ENCODE measurements around the gene ERN2.

The ERN2 gene

DNA sequence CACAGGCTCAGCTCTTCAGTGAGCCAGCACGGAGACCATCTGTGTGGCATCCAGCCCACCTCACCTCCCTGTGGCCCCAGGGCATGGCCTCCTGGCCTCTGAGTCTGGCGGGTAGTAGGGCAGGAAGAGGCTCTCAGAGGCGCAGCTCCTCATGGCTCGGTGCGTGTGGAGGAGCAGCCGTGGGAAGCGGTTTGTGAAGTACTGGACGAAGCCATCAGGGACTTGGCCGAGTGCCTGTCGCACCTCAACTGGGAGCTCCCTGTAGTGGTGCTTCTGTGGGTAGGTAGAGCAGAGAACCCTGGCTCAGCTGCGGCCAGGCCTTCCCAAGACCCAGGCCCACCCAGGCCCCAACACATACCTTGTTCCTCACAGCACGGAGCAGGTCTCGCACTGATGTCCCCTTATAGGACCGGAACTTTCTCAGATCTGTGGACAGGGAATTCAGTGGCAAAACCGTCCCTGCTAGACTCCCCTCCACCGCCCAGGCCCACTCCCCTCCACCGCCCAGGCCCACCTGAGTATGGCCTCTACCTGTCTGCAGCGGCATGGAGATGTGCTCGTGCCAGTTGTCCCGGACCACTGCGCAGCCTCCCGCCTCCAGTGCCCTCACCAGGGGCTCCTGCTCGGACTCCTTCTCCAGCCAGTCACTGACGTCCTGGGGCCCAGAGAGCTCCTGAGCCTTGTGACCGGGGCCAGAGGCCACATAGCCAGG is 22.1 kb downstream of the ERN2 start:
- intact Hi-C loops (cut with DNase I): no loop called here
- no peak for DNase-seq

DNA sequence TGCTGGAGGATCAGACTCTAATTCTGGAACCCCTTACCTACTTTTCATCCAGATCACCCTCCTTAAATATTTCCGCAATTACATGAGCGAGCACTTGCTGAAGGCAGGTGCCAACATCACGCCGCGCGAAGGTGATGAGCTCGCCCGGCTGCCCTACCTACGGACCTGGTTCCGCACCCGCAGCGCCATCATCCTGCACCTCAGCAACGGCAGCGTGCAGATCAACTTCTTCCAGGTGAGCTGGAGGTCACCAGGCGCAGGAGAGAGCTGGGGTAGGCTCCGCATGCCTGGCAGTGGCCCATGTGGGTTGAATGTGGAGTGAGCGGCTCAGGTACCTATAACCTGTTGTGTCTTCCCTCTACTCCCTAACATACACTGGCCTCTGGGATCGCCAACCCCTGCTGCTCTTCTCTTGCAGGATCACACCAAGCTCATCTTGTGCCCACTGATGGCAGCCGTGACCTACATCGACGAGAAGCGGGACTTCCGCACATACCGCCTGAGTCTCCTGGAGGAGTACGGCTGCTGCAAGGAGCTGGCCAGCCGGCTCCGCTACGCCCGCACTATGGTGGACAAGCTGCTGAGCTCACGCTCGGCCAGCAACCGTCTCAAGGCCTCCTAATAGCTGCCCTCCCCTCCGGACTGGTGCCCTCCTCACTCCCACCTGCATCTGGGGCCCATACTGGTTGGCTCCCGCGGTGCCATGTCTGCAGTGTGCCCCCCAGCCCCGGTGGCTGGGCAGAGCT is 23.4 kb downstream of the ERN2 start:
- no peak for DNase-seq
- intact Hi-C loops (cut with DNase I): no loop called here

DNA sequence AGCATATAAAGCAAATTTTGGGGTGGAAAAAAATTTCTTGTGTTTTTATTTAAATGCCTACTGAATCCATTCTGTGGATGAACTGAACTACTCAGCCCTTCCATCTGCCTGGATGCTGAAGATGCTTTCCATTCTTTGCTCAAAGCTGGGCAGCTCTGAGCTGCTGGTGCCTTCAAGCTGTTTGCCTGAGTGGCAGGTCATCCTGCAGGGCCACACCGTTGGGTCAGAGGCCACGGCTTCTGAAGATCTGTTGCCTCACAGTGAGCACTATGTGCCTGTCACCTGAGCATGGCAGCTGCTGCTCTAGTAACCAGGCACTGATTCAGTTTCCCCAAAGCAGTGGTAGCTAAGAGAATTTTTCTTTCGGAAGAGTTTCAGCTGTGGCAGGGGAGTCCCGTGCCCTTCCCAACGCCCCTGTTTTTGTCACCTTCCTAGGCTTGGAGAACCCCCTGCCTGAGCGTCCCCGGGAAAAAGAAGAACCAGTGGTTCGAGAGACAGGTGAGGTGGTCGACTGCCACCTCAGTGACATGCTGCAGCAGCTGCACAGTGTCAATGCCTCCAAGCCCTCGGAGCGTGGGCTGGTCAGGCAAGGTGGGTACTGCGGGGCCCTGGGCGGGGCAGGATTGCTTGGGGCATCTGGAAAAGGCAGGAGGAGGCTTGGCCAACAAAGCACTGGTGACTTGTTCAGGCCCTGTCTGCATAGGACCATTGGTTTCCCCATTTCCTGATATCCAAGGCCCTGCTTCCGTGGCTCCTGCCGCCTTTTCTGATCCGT is 25.8 kb downstream of the ERN2 start:
- intact Hi-C loops (cut with DNase I): no loop called here
- no peak for DNase-seq

DNA sequence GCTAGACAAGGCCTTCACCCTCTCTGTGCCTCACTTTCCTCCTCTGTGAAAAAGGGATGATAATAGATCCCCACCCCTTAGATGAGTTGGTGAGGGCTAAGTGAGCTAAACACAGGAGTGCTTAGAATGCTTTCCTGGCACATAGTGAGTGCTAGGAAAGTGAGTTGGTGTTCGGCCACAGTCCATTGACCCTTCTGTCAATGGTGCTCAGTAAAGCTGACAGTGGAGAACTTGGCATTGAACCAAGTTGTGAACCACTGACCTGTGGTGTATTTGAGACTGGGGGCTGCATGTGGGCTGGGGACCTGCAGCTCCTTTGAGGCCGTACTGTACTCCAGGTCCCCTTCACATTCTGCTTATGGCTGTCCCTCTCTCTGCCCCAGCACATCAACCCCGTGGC is 29.5 kb downstream of the ERN2 start:
- intact Hi-C loops (cut with DNase I): no loop called here
- no peak for DNase-seq

DNA sequence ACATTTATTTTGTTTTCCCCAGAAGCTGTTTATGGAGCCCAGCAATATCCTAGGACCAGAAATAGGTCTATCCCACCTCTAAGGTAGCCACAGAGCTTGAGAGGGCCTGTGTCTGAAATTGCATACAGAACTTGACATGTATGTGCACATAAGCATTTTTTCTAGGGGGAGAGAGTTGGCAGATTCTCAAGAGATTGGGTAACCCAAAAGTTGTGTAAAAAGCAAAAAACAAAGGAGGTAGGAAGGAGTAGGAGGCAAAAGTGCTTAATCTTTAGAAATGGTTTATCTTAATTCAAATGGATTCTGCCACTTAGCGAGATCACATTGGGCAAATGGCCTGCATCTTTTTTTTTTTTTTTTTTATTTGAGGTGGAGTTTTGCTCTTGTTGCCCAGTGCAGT is 30.8 kb downstream of the ERN2 start:
- no peak for DNase-seq
- intact Hi-C loops (cut with DNase I): no loop called here

DNA sequence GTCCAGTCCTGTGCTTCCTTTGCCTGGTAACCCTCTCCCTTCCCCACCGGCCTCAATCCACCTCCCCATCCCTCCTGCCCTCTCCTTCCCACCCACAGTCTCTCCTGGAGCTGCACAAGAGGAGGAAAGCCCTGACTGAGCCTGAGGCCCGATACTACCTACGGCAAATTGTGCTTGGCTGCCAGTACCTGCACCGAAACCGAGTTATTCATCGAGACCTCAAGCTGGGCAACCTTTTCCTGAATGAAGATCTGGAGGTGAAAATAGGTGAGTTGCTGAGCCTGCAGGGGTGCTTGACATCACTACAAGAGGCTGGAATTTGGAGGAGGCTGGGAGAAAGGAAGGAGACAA is 33.1 kb downstream of the ERN2 start:
- intact Hi-C loops (cut with DNase I): no loop called here
- peak in 1 of 10 donors; percentile 69 for DNase-seq

DNA sequence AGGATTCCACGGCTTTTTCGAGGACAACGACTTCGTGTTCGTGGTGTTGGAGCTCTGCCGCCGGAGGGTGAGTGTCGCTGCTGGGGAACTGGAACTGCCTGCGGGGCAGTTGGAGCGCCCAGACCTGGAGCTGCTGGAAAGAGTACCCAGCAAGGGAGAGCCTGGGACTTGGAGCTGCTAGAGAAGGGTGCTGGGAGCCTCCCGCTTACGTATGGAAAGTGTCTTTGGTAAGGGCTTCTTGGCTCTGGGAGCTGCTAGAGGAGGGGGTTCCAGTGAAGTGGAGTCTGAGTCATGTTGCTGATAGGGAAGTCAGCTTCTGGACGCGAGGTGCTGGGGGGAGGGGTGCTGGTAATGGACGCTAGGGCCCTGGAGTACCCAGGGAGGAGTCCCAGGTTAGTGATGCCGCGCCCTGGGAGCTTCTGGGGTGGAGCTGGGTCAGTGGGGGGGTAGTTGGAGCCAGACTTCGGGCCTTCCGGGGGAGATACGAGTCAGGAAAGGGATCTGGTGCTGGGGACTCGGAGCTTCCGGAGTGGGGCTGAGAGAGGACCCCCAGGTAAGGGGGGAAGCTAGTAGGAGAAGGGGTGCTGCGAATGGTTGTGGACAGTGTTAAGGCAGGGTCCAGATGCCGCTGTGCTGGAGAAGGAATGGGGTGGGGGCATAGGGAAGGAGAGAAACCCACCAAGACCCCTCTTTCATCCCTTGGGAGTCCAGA is 33.6 kb downstream of the ERN2 start:
- intact Hi-C loops (cut with DNase I): no loop called here
- DNase-seq: peak in 1 of 10 donors; percentile 60

DNA sequence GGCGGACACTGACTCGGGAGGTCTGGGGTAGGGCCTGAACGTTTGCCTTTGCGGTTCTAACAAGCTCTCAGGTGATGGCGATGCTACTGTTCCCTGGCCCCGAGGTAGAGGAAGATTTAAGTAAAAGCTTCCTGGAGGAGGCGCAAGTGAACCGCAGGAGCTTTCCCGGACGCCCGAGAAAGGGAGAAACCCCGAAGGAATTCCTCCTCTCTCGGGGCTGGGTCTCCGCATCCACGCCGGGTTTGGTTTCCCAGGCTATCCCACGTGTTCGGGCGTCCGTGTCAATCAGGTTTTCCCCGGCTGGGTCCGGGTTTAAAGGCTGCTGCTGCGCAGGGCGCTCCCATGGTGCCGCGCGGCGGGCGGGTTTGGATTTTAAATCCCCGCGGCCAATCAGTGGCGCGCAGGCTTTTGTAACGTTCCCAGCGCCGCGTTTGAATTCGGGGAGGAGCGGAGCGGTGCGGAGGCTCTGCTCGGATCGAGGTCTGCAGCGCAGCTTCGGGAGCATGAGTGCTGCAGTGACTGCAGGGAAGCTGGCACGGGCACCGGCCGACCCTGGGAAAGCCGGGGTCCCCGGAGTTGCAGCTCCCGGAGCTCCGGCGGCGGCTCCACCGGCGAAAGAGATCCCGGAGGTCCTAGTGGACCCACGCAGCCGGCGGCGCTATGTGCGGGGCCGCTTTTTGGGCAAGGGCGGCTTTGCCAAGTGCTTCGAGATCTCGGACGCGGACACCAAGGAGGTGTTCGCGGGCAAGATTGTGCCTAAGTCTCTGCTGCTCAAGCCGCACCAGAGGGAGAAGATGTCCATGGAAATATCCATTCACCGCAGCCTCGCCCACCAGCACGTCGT is 34.4 kb downstream of the ERN2 start, which contains the start of gene PLK1:
Gene PLK1, plus strand, starts transcription at position 460 of the 844 bp plus-strand sequence. Its CDS starts 44 bp downstream, at position 504.
- intact Hi-C loops (cut with DNase I): no loop called here
- DNase-seq: peak; percentile 59 to 97 (median 79)

DNA sequence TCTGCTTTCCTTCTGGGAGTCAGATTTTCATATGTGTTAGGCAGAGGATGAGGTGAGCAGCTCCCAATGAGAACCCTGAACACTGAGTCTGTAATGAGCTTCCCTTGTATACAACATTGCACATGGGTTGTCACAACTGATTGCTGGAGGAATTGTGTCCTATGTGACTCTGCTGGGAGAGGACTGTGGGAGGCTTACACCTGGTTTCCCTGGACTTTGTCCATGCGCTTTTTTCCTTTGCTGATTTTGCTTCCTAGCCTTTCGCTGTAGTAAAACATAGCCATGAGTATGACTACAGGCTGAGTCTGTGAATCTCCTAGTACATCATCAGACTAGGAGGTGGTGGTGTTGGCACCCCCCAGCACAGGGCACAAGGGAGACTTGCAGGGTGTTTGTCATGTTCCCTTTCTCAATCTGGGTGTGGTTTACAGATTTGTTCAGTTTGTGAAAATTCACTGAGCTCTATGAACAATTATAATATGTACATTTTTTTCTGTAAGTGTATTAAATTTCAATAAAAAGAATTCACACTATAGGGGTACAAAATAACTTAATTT is 36.0 kb downstream of the ERN2 start:
- no peak for DNase-seq
- intact Hi-C loops (cut with DNase I): no loop called here

DNA sequence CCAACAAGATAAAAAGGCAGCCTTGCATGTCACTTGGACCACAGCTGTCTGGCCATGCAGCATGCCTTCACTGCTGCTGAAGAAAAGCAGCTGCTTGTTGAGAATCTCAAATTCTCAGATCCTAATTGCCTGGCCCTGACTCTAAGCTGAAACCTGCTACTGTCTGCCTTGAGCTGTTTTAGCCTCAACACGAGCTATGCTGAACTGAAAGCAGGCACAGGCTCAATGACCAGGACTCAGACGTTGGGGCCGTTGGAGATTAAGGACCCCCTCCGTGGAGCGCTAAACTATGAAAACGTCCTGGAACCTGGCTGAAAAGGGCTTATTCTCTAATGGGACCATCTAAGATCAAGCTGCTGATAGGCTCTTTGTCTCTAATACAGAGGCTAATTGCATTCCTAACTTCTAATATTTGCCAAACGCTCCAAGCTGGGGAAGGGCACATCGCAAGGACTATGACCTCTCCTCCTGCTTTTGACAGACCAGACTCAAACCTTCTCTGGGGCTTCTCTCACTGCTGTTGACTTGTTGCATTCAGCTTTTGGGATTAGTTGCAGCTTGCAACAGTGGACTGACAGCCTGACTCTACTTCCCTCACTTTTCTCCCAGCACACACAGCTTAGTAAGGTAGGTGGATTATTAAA is 38.9 kb downstream of the ERN2 start:
- no peak for DNase-seq
- intact Hi-C loops (cut with DNase I): no loop called here

DNA sequence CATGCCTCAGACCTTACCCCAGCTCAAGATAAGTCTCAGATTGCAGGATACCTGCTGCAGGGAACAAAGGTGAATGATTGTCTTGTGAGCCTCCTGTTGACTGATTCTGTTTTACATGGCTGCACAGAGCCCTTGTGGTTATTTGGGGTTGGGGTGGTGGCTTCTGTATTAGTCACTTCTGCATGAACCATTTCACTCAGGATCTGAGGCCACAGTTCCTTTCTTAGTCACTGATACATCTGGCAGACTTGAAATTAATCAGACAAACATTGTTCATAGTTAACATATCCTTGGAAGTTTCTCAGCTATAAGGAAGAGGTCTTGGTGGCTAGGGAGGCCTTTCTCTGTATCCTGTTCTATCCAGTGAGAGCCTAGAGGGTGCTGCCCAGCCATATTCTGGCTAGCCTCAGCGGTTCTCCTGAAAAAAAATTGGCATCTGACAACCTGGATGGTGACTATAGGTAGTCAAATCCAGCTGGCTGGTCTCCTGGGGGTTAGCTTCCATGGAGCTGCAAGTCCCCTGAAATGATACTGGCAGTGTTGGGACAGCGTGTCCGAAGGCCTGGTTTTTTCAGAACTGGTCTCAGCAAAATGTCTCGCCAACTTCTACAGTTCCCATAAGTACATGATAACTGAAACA is 42.8 kb downstream of the ERN2 start:
- DNase-seq: no peak
- intact Hi-C loops (cut with DNase I): no loop called here

DNA sequence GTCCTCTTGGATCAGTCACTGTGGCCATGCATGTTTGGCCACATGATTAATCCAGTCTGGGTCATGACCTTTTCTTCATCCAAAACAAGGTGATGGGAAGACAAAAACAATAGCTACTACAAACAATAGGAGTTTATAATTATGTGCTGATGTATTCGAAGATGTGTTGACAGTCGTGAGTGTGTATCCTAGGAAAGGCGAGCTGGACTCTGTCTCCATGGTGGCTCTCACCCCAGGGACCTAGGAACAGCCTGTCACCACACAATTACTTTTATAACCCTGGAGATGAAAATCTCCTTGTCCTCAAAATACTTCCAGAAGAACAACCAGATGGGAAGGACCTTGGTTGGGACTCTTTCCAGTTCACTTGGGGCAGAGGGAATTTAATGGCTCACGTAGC is 44.1 kb downstream of the ERN2 start:
- no peak for DNase-seq
- intact Hi-C loops (cut with DNase I): no loop called here

DNA sequence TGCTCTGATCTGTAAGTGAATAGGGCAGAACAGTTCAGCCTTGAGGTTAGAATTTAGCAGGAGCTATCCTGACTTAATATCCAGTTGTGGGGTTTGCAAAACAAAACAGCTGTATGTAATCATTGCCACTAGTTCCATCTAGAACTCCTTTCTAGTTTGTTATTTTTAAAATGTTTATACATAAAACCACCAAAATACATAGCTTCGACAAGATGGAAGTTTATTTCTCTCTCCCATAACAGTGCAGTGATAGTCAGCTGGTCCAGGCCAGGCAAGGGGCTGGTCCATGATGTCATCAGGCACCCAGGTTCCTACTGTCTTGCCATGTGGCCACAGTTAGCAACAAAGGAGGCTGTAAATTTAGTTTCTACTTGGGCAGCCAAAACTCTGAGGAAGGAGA is 44.8 kb downstream of the ERN2 start:
- DNase-seq: no peak
- intact Hi-C loops (cut with DNase I): no loop called here

DNA sequence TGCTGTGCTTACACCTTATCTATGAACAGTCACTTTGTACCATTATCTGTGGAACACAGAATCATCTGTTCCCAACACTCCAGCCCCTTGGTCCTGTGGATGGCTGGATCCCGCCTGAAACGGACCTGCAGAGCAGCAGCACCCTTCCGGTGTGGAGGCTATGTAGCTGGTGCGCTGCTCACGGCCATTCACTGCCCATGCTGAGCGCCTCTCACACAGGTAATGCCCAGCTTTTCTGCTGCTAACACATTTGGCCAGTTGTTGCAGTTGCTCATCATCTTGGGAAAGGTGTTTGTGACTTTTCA is 45.7 kb downstream of the ERN2 start:
- no peak for DNase-seq
- intact Hi-C loops (cut with DNase I): no loop called here

DNA sequence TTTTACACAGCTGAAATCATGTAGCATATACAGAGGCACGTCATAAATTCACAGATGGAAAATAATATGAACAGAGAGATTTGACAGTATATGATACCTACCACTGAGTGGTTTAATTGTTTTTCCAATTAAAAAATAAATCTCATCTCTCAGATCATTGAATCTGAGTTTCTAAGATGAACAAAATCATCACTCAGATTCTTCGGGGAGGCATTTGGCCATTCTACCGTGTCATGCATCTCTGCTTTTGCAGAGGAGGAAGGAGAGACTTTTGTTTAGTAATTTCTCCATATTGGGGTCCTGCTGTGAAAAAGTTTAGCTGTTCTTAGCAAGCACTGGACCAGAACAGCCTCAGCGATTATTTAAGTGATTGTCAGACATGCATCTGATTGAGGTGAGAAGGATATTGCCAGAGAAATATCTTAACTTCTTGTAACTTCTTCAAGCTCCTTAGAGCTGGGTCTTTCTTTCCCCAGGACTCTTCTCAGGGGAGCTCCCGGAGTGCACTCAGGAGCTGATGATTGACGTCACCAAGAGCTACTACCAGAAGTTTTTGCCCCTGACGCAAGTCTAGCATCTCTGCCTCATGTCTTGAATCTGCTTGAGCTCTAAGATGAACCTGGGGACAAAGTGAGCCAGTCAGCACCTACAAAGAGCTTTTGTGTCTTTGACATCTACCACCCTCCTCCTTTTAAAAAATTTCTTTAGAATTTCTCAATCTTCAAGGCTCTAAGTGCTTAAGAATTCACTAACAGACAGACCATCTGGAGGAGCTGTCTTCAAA is 46.3 kb downstream of the ERN2 start:
- intact Hi-C loops (cut with DNase I): no loop called here
- DNase-seq: no peak

DNA sequence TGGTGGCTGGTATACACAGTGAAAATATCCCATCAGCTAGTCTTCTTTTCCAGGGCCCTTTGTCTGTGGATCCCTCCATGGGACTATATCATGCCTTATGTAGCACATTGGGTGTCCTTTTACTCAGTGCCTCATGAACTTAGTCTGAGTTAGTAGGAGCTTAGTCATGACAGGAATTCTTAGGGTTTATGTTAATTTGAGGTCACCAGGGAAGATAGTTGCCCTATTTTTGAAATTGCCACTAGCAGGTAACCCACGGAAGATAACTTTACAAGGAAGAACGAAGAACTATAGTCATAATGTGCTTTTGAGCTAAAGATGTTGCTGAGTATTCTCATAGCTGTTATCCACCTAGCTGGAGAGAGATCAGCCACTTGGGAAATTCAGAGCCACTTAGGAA is 49.1 kb downstream of the ERN2 start:
- intact Hi-C loops (cut with DNase I): no loop called here
- DNase-seq: no peak

DNA sequence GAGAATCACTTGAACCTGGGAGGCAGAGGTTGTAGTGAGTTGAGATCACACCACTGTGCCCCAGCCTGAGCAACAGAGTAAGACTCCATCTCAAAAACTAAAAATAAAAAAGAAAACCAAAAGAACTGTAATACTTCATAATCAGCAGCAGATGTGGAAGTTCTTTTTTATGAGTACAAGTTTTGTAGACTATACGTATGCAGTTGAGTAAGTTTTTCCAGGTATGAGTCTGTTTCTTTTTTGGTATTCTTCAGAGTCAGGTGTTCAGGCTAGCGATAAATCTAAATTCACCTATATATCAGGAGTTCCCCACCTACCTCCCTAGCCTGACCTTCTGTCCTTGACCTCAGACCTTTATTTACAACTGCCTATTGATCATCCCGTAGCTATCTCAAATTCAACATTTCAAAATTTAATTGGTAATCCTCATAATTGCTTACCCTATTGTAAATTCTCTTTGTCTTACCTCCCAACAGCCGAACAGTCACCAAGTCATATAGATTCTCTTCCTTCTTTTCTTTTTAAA is 61.0 kb downstream of the ERN2 start:
- DNase-seq: no peak
- intact Hi-C loops (cut with DNase I): no loop called here
